ENCODE results near the gene LAMC1. TPM values are rescaled to one million over a fixed set of nuclear protein-coding genes. Genes with fewer than 3 reads are reported as not detected.
A peak's percentile ranks its signal among the peaks of the same experiment; 100 is the strongest.

Gene LAMC1
- total RNA-seq, 2 experiments from 2014 or later, result not detected

DNA sequence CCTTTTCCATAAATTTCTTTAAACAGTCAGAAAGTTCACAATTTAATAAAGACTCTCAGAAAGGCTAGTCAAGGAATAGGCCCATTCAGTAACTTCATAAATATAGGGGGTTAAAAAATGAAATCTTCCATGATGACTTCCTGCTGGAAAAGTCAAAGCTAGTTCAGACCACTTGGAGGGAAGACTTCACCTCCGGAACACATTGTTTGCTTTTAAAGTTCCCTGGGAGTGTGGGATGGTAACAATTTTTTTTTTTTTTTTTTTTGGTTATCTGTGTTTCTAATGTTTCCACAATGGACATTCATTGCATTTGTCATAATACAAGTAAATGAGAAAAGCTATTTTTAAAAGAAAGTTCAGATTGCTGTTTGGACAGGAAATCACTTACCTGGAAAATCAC is 144.5 kb downstream of the LAMC1 start:
- no peak overlapping the region for H3K27ac Mint-ChIP-seq
- H3K4me3 Mint-ChIP-seq, result no peak overlapping the region
- H3K36me3 Mint-ChIP-seq (ENCODE audit: low read depth), result no peaks in the 10 kb centered on the region
- POLR2A ChIA-PET, result no interaction called here
- peaks cover 8% of the 10 kb centered on the region for H3K27me3 Mint-ChIP-seq
- DNase-seq, result no peak
- CTCF ChIA-PET, result interaction anchor here (0.5 to 0.8 kb wide), 2 partner anchors 22 to 551 kb away, joined by 3 to 5 read pairs; no protein-coding TSS in a partner anchor
- no peaks in the 10 kb centered on the region for H3K9me3 Mint-ChIP-seq
- no peaks in the 10 kb centered on the region for H3K4me1 Mint-ChIP-seq

DNA sequence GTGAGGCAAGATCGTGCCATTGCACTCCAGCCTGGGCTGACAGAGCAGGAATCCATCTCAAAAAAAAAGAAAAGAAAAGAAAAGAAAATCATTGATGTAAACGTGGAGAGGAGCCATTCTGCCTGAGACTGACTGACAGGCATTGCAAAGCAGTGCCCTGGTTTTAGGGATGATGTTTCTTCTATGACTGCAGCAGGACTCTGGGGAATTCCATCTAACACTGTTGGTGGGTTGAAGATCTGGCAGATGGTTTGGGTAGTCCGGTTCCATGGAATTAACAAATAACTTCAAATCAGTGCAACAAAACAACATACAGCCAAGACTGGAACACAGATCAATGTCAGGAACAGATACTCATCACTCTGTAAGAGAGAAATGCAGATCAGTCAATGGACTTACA is 145.1 kb downstream of the LAMC1 start:
- Mint-ChIP-seq H3K36me3 (ENCODE audit: low read depth) (no peaks in the 10 kb centered on the region), H3K4me3 (no peak overlapping the region), H3K27ac (no peak overlapping the region), H3K27me3 (peaks cover 8% of the 10 kb centered on the region), H3K4me1 (no peaks in the 10 kb centered on the region), H3K9me3 (no peaks in the 10 kb centered on the region)
- DNase-seq, result no peak
- CTCF ChIA-PET, result no interaction called here
- POLR2A ChIA-PET, result no interaction called here

DNA sequence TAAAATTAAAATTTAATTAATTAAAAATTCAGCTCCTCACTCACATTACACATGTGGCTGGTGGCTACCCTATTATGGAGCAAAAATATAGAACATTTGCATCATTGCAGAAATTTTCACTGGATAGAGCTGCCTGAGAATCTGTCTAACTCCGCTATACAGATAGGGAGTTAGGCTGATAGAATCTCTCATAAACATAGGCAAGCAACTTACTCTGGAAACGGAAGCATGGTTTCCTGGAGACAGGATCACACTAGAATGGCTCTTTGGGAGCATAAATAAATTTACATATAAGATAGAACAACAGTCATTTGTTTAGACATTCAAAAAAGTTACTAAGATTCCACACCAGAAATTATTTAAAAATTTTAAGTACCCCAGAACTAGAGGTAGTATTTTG is 150.6 kb downstream of the LAMC1 start:
- no peak overlapping the region for H3K27ac Mint-ChIP-seq
- H3K27me3 Mint-ChIP-seq, result peaks cover 8% of the 10 kb centered on the region
- POLR2A ChIA-PET, result no interaction called here
- H3K4me1 Mint-ChIP-seq, result no peaks in the 10 kb centered on the region
- H3K9me3 Mint-ChIP-seq, result no peaks in the 10 kb centered on the region
- DNase-seq, result no peak
- H3K4me3 Mint-ChIP-seq, result no peak overlapping the region
- no peaks in the 10 kb centered on the region for H3K36me3 Mint-ChIP-seq (ENCODE audit: low read depth)
- CTCF ChIA-PET, result no interaction called here

DNA sequence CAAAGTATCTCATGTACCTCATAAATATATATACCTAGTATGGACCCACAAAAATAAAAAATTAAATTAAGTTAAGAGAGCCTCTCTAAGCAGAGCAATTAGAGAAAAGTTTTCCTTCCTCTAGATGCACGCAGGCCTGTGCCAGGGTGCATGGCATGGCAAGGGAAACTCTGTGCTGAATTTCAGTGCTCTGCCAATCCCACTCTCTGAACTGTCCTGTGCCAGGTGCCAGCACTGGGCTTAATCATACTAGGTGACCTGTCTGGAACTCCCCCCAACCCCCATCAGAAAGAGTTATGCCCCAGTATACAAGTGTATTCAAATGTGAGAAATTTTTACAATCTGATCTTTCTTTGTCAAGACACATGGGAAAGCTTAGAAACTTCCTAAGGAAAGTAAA is 152.4 kb downstream of the LAMC1 start:
- POLR2A ChIA-PET, result no interaction called here

DNA sequence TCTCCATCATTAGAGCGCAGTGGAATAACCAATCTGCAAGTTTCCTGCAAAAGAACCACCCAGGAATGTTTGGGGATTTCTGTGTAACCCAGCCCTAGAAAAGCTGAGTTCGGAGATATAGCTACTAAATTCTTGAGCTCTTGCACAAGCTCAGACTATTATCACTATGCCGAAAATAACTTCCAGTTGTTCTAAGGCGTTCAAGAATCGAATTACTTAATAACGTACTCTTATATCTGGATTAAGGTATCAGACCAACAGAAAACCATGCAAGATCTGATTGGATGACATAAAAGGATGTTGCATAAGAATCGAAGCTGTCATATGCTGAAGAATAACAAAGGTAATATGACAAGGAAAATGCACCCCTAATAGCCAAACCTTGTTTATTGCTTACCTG is 155.3 kb downstream of the LAMC1 start:
- Mint-ChIP-seq H3K9me3 (no peaks in the 10 kb centered on the region), H3K4me3 (no peak overlapping the region)

More for the DNA sequence above, 152.4 kb downstream of the LAMC1 start:
- DNase-seq, result no peak
- no peak overlapping the region for H3K4me3 Mint-ChIP-seq
- H3K4me1 Mint-ChIP-seq, result peaks cover 4% of the 10 kb centered on the region
- H3K9me3 Mint-ChIP-seq, result no peaks in the 10 kb centered on the region
- CTCF ChIA-PET, result no interaction called here
- H3K27me3 Mint-ChIP-seq, result peaks cover 8% of the 10 kb centered on the region
- H3K27ac Mint-ChIP-seq, result no peak overlapping the region
- no peaks in the 10 kb centered on the region for H3K36me3 Mint-ChIP-seq (ENCODE audit: low read depth)

DNA sequence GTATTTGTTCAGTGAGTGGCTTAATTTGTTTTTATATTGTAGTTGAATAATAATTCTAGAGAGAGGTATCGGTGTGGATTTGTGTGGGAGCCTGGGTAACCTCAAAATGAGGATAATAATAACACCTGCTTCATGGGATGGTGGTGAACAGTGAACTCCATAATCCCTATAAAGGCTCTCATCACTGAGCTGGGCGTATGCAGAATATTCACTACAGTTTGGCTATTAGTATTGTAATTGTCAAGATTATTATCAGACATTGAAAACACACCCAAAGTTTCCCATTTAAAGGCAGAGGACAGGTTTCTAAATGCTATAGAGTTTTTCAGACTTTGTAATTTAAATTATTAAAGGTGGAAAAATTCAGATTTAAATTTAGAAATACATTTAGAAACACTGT is 155.8 kb downstream of the LAMC1 start:
- H3K4me3 Mint-ChIP-seq, result no peak overlapping the region
- peaks cover 2% of the 10 kb centered on the region for H3K27me3 Mint-ChIP-seq
- H3K4me1 Mint-ChIP-seq, result peaks cover 10% of the 10 kb centered on the region
- DNase-seq, result no peak
- no peak overlapping the region for H3K27ac Mint-ChIP-seq
- CTCF ChIA-PET, result no interaction called here
- no peaks in the 10 kb centered on the region for H3K36me3 Mint-ChIP-seq (ENCODE audit: low read depth)
- POLR2A ChIA-PET, result no interaction called here
- H3K9me3 Mint-ChIP-seq, result no peaks in the 10 kb centered on the region

More for the DNA sequence above, 155.3 kb downstream of the LAMC1 start:
- POLR2A ChIA-PET, result no interaction called here
- Mint-ChIP-seq H3K36me3 (ENCODE audit: low read depth) (no peaks in the 10 kb centered on the region), H3K27ac (no peak overlapping the region), H3K4me1 (peaks cover 10% of the 10 kb centered on the region), H3K27me3 (peaks cover 2% of the 10 kb centered on the region)
- no peak for DNase-seq
- CTCF ChIA-PET, result no interaction called here

DNA sequence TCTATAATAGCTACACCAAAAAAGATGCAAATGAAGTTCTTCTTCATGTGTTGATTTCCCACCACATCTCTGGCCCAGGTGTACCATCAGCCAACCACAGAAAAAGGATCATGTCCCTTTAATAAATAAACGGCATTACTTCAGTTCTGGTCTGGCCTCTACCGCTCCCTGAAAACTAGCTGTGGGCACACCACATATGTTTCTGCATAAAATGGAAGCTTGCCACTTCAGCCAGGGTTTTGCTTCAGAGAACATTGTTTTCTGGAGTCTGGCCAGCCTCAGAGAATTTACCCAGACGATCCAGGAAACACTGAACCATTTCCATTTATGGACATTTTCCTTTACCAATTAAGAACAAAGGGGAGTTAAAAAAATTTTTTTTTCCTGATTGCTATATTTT is 157.0 kb downstream of the LAMC1 start:
- DNase-seq, result no peak
- Mint-ChIP-seq H3K4me1 (peaks cover 10% of the 10 kb centered on the region), H3K4me3 (no peak overlapping the region), H3K36me3 (ENCODE audit: low read depth) (no peaks in the 10 kb centered on the region), H3K9me3 (no peaks in the 10 kb centered on the region), H3K27me3 (peaks cover 6% of the 10 kb centered on the region), H3K27ac (no peak overlapping the region)
- ChIA-PET POLR2A (no interaction called here), CTCF (no interaction called here)

DNA sequence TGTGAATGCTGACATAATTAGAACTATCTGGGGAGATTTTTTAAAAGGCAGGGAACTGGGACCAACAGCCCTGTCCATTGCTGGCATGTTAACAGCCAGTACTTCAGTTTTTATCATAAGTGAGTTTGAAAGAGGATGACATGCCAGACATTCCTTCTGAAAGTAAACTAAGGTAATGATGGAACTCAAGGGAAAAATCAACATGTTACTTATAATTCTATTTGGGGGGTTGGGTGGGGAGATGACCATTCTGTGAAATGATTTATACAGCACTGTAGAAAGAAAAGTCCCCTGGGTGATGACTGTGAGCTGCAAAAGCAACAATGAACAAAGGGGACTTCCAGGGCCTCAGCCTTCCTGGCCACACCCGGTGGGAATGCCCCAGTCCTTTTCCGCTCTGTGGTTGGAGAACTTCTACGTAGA is 157.4 kb downstream of the LAMC1 start:
- POLR2A ChIA-PET, result no interaction called here
- Mint-ChIP-seq H3K27me3 (peaks cover 9% of the 10 kb centered on the region), H3K4me3 (no peak overlapping the region), H3K4me1 (peaks cover 12% of the 10 kb centered on the region), H3K9me3 (no peaks in the 10 kb centered on the region), H3K27ac (no peak overlapping the region), H3K36me3 (ENCODE audit: low read depth) (no peaks in the 10 kb centered on the region)
- CTCF ChIA-PET, result no interaction called here
- DNase-seq, result peak; percentile 7

DNA sequence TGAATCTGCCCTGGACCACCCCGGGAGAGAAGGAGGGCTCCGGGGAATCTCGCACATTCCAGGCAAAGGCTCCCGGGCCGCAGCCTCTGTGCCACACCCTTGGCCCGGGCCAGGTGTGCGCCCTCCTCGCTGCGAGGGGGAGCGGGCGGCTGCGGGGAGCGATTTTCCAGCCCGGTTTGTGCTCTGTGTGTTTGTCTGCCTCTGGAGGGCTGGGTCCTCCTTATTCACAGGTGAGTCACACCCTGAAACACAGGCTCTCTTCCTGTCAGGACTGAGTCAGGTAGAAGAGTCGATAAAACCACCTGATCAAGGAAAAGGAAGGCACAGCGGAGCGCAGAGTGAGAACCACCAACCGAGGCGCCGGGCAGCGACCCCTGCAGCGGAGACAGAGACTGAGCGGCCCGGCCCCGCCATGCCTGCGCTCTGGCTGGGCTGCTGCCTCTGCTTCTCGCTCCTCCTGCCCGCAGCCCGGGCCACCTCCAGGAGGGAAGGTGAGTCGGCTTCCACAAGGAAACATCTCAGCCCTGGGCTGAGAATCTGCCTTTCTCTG is 162.8 kb downstream of the LAMC1 start, which contains the start of gene LAMC2:
Gene LAMC2 (plus strand): TSS at position 324 of the 550 bp plus-strand sequence. CDS start 89 bp downstream, at position 413.
- no peaks in the 10 kb centered on the region for H3K36me3 Mint-ChIP-seq (ENCODE audit: low read depth)
- H3K9me3 Mint-ChIP-seq, result no peaks in the 10 kb centered on the region
- CTCF ChIA-PET, result interaction anchor here (0.6 kb wide), 1 partner anchor 15 kb away, joined by 3 read pairs; no protein-coding TSS in a partner anchor
- H3K27ac Mint-ChIP-seq, result no peak within 1 kb of the TSS
- no peak for DNase-seq
- peaks cover 12% of the 10 kb centered on the region for H3K4me1 Mint-ChIP-seq
- no peak within 1 kb of the TSS for H3K4me3 Mint-ChIP-seq
- H3K27me3 Mint-ChIP-seq, result peaks cover 48% of the 10 kb centered on the region
- POLR2A ChIA-PET, result no interaction called here

DNA sequence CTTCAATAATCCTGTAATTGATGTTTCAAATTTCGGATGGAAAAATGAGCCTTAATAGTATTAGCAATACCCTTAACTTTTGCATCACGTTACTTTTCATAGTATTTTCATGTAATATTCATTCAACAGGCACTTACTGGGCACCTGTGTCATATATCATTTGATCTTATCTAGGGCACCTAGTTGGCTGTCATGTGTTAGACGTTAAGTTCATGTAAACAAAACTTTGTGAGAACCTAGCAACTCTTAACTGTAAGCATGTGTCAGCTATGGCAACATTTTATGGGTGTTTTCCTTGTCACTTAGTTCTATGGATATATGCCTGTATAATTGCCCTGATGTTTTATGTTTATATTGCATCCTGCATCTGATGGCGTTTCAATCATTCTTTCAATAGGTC is 163.6 kb downstream of the LAMC1 start:
- H3K27ac Mint-ChIP-seq, result no peak overlapping the region
- H3K4me3 Mint-ChIP-seq, result no peak overlapping the region
- no peaks in the 10 kb centered on the region for H3K9me3 Mint-ChIP-seq
- ChIA-PET CTCF (interaction anchor here (0.6 kb wide), 2 partner anchors 16 to 287 kb away, joined by 3 read pairs; no protein-coding TSS in a partner anchor), POLR2A (no interaction called here)
- no peak for DNase-seq
- H3K4me1 Mint-ChIP-seq, result peaks cover 10% of the 10 kb centered on the region
- peaks cover 50% of the 10 kb centered on the region for H3K27me3 Mint-ChIP-seq
- no peaks in the 10 kb centered on the region for H3K36me3 Mint-ChIP-seq (ENCODE audit: low read depth)

DNA sequence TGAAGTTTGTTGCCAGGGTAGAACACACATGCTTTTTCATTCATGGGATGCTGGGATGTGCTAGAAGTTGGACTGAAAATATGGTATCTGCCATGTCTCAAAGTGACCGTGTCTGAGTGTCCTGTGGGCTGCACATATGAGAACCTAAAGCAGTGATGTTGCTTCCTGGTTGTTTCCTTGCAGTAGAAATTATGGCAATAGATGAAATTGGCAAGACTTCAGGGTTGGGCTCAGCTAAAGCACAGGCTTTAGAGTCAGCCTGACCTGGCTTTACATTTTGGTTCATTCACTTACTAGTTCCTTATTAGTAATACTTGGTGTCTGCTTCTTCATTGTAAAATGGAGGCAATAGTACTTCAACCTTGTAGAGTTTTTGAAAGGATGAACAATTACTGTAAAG is 165.0 kb downstream of the LAMC1 start:
- CTCF ChIA-PET, result no interaction called here
- POLR2A ChIA-PET, result no interaction called here
- Mint-ChIP-seq H3K4me3 (no peak overlapping the region), H3K27me3 (peaks cover 52% of the 10 kb centered on the region), H3K36me3 (ENCODE audit: low read depth) (no peaks in the 10 kb centered on the region), H3K27ac (no peak overlapping the region), H3K9me3 (no peaks in the 10 kb centered on the region), H3K4me1 (peaks cover 10% of the 10 kb centered on the region)
- no peak for DNase-seq

DNA sequence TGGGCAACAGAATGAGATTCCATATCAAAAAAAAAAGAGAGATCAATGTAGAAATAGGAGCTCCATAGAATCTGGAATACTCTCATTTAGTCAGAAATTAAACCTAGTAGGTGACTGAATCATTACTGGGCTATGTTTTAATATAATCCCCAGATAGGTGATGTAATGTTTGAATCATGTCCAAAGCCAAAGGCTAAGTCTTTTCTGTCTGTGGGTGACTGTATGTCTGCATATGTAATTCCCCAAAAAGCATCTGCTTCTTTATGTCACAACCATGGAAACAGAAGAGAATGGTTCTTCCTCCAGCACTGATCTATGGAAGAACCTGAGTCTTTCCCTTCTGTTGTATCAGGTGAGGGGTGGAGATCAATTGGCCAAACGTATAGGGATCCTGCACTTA is 168.6 kb downstream of the LAMC1 start:
- H3K27me3 Mint-ChIP-seq, result peaks cover 42% of the 10 kb centered on the region
- no peak overlapping the region for H3K27ac Mint-ChIP-seq
- CTCF ChIA-PET, result interaction anchor here (0.6 kb wide), 1 partner anchor 277 kb away, joined by 3 read pairs; no protein-coding TSS in a partner anchor
- peaks cover 16% of the 10 kb centered on the region for H3K4me1 Mint-ChIP-seq
- no peaks in the 10 kb centered on the region for H3K36me3 Mint-ChIP-seq (ENCODE audit: low read depth)
- no peak overlapping the region for H3K4me3 Mint-ChIP-seq
- POLR2A ChIA-PET, result no interaction called here
- DNase-seq, result no peak
- H3K9me3 Mint-ChIP-seq, result no peaks in the 10 kb centered on the region

DNA sequence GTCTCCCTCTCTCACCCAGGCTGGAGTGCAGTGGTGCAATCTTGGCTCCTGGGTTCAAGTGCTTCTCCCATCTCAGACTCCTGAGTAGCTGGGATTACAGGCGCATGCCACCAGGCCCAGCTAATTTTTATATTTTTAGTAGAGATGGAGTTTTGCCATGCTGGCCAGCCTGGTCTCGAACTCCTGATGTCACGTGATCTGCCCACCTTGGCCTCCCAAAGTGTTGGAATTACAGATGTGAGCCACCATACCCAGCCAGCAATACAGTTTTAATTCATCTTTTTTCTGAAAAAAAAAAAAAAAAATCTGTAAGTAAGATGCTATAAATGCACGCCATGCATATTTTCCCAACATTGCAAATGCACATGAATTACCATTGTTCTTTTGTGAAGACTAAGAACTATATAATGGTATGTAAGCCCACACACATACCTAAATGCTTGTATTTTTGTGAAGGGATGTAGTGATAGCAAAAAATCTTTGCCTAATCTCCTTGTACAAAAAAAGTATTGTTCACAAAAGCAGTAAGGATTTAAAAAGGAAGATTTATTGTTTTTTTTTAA is 170.8 kb downstream of the LAMC1 start:
- peaks cover 31% of the 10 kb centered on the region for H3K27me3 Mint-ChIP-seq
- CTCF ChIA-PET, result interaction anchor here (1.5 kb wide), 1 partner anchor 24 kb away, joined by 3 read pairs; no protein-coding TSS in a partner anchor
- no peaks in the 10 kb centered on the region for H3K36me3 Mint-ChIP-seq (ENCODE audit: low read depth)
- DNase-seq, result no peak
- no peak overlapping the region for H3K27ac Mint-ChIP-seq
- POLR2A ChIA-PET, result no interaction called here
- H3K4me1 Mint-ChIP-seq, result peaks cover 16% of the 10 kb centered on the region
- no peak overlapping the region for H3K4me3 Mint-ChIP-seq
- H3K9me3 Mint-ChIP-seq, result no peaks in the 10 kb centered on the region
